Measurements from ENCODE around the gene GNAQ. TPM values are rescaled to one million over a fixed set of nuclear protein-coding genes. Genes with fewer than 3 reads are reported as not detected.
"Not testable (repeated sequence)": the region's sequence is repeated elsewhere in the genome, so short reads cannot be mapped to it uniquely, and the experiment has no call there.

The GNAQ gene
- polyA plus RNA-seq, 1 experiment: 21.4 TPM

DNA sequence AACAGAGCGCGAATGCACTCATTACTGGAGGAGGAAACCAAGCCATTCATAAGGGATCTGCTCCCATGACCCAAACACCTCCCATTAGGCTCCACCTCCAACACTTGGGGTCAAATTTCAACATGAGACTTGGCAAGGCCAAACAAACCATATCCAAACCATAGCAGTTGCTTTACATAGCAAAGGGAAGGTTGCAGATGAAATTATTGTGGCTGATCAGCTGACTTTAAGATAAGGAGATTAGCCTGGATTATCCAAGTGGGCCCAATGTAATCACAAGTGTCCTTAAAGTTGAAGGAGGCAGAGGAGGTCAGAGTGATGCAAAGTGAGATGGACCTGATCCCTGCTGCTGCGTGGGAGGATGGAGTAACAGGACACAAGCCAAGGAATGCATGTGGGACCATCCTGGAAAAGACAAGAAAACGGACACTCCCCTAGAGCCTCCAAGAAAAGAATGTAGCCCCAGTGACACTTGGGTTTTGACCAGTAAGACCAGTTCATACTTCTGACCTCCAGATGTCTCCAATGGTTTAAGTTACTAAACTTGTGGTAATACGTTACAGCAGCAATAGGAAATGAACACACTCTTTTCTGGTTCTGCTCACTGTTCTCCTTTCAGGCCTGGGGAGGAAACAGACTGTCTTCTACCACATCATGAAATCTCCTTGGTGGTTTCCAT lies 167.3 kb downstream of the GNAQ start:
- Histone ChIP-seq H3K36me3 (ENCODE audit: control insufficient read depth, insufficient read depth, low read length) (no peaks in the 10 kb centered on the region), H3K4me3 (ENCODE audit: low read depth, low read length) (no peak overlapping the region), H3K27me3 (ENCODE audit: control insufficient read depth, insufficient read depth, low read length) (no peaks in the 10 kb centered on the region)
- ChIA-PET CTCF (interaction anchor here (1.1 to 1.9 kb wide), 2 partner anchors 17 to 170 kb away, joined by 3 to 4 read pairs; no protein-coding TSS in a partner anchor), POLR2A (no interaction called here)
- DNase-seq (ENCODE audit: low read depth): no peak
- TF ChIP-seq, protein P1, sequence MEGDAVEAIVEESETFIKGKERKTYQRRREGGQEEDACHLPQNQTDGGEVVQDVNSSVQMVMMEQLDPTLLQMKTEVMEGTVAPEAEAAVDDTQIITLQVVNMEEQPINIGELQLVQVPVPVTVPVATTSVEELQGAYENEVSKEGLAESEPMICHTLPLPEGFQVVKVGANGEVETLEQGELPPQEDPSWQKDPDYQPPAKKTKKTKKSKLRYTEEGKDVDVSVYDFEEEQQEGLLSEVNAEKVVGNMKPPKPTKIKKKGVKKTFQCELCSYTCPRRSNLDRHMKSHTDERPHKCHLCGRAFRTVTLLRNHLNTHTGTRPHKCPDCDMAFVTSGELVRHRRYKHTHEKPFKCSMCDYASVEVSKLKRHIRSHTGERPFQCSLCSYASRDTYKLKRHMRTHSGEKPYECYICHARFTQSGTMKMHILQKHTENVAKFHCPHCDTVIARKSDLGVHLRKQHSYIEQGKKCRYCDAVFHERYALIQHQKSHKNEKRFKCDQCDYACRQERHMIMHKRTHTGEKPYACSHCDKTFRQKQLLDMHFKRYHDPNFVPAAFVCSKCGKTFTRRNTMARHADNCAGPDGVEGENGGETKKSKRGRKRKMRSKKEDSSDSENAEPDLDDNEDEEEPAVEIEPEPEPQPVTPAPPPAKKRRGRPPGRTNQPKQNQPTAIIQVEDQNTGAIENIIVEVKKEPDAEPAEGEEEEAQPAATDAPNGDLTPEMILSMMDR (IDR thresholded peaks at IDR 0.05; ENCODE audit: insufficient read depth, low read depth, low read length): no peak

DNA sequence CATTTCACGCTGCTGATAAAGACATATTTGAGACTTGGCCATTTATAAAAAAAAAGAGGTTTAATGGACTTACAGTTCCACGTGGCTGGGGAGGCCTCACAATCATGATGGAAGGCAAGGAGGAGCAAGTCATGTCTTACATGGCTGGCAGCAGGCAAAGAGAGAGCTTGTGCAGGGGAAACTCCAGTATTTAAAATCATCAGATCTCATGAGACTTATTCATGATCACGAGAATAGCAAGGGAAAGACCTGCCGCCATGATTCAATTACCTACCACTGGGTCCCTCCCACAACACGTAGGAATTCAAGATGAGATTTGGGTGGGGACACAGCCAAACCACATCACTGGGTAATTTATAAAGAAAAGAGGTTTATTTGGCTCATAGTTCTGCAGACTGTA lies 168.0 kb downstream of the GNAQ start:
- CTCF ChIA-PET; H3K27me3 ChIP-seq (ENCODE audit: control insufficient read depth, insufficient read depth, low read length); POLR2A ChIA-PET; H3K4me3 ChIP-seq (ENCODE audit: low read depth, low read length); H3K36me3 ChIP-seq (ENCODE audit: control insufficient read depth, insufficient read depth, low read length); DNase-seq (ENCODE audit: low read depth): not testable (repeated sequence)

DNA sequence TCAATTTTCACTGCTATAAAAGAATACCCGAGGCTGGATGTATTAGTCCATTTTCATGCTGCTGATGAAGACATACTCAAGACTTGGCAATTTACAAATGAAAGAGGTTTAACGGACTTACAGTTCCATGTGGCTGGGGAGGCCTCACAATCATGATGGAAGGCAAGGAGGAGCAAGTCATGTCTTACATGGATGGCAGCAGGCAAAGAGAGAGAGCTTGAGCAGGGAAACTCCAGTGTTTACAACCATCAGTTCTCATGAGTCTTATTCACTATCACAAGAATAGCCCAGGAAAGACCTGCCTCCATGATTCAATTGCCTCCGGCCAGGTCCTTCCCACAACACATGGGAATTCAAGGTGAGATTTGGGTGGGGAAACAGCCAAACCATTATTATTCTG lies 170.7 kb downstream of the GNAQ start:
- CTCF ChIA-PET: interaction anchor here (2.9 kb wide), 1 partner anchor 12 kb away, joined by 6 read pairs; no protein-coding TSS in a partner anchor
- DNase-seq (ENCODE audit: low read depth); H3K36me3 ChIP-seq (ENCODE audit: control insufficient read depth, insufficient read depth, low read length); H3K27me3 ChIP-seq (ENCODE audit: control insufficient read depth, insufficient read depth, low read length); H3K4me3 ChIP-seq (ENCODE audit: low read depth, low read length); POLR2A ChIA-PET: not testable (repeated sequence)

DNA sequence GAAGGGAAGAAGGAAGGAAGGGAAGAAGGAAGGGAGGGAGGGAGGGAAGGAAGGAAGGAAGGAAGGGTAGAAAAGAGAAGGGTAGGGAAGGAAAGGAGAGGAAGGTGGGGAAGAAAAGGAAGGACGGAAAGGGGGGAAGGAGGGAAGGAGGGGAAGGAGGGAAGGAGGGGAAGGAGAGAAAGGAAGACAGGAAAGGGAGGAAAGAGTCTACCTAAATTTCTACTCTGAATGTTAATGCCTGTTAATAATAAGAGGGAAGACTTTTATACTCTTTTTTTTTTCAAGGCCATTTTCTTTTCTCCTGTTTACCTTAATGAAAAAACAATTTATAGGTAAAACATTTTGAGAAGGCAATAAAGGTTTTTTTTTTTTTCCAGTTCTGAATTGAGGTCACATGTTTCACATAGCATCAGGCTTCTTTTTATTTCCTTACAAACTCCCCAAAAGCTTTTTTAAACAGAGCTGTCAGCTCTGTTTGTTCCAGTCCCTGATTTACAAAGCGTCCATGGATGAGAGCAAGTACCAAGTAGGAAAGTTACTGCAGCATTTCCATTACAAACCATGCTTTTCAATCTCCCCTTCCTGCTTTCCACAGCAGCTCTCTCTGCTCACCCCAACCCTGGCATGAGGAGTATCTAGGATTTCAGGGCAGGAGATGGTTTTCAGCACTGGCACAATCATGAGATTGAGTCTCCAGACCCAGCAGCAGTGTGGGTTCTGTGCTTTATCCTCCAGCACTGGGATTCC lies 173.9 kb downstream of the GNAQ start:
- H3K36me3 ChIP-seq (ENCODE audit: control insufficient read depth, insufficient read depth, low read length): no peaks in the 10 kb centered on the region
- no peak overlapping the region for H3K4me3 ChIP-seq (ENCODE audit: low read depth, low read length)
- CTCF ChIA-PET: interaction anchor here (0.7 kb wide), 1 partner anchor 276 kb away, joined by 3 read pairs; no protein-coding TSS in a partner anchor
- POLR2A ChIA-PET: no interaction called here
- TF ChIP-seq, protein P1 (IDR thresholded peaks at IDR 0.05; ENCODE audit: insufficient read depth, low read depth, low read length): no peak
- DNase-seq (ENCODE audit: low read depth): no peak
- no peaks in the 10 kb centered on the region for H3K27me3 ChIP-seq (ENCODE audit: control insufficient read depth, insufficient read depth, low read length)

DNA sequence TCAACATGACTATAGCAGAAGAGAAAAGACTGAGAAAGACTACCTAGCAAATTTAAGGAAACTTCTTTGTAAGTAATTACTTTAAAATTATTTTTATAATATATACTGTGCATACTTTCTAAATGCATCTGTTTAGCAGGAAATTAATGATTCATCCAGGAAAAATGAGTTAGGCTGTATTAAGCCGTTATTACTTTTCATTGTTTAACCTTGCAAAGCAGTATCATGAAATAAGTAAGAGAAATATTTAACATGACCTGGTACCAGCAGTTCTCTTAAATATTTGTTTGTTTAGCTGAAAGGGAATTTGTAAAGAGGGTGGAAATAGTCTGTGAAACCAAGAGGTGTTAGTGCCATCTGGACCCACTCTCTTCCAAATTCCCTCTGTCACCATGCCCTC lies 175.0 kb downstream of the GNAQ start:
- no peak for DNase-seq (ENCODE audit: low read depth)
- H3K36me3 ChIP-seq (ENCODE audit: control insufficient read depth, insufficient read depth, low read length): no peaks in the 10 kb centered on the region
- H3K4me3 ChIP-seq (ENCODE audit: low read depth, low read length): no peak overlapping the region
- TF ChIP-seq, protein P1 (IDR thresholded peaks at IDR 0.05; ENCODE audit: insufficient read depth, low read depth, low read length): no peak
- ChIA-PET POLR2A (no interaction called here), CTCF (interaction anchor here (0.8 kb wide), 1 partner anchor 14 kb away, joined by 3 read pairs; no protein-coding TSS in a partner anchor)
- no peaks in the 10 kb centered on the region for H3K27me3 ChIP-seq (ENCODE audit: control insufficient read depth, insufficient read depth, low read length)

DNA sequence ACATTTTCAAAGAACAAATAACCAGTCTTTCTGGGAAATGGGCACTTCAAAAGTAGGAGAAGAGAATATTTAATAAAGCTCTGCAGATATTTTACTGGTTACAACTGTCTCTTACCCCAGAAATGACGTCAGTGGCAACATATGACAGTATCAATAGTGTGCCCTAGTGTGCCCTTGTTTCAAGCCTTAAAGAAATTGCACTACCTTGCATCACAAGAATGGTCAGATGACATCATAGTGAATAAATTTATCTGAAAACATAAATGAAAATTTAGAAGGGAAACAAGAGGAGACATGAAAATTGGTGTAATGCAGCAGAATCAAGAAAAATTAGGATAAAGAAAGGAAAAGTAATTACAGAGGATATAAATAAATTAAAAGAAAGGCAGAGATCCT lies 176.7 kb downstream of the GNAQ start:
- TF ChIP-seq, protein P1 (IDR thresholded peaks at IDR 0.05; ENCODE audit: insufficient read depth, low read depth, low read length): no peak
- Histone ChIP-seq H3K36me3 (ENCODE audit: control insufficient read depth, insufficient read depth, low read length) (no peaks in the 10 kb centered on the region), H3K27me3 (ENCODE audit: control insufficient read depth, insufficient read depth, low read length) (no peaks in the 10 kb centered on the region), H3K4me3 (ENCODE audit: low read depth, low read length) (no peak overlapping the region)
- CTCF ChIA-PET: no interaction called here
- no peak for DNase-seq (ENCODE audit: low read depth)
- POLR2A ChIA-PET: no interaction called here

Measured in BJ (cell line).